RWPE2 (cell line): ENCODE data around the gene BFSP1.
A peak's percentile ranks its signal among the peaks of the same experiment; 100 is the strongest.

Experiments used
- ATAC-seq: fragments of 200-7000 bp; cut with Tn5 transposase; 3 replicates; pipeline ENCODE4 v1.9.1; 2021; ENCODE audit warnings: low read depth
- DNase-seq: peaks from one replicate; pipeline ENCODE4 v3.0.0-alpha.2; 2020; ENCODE audit warnings: low spot score
- H3K27ac ChIP-seq: fragments of 450-650 bp; 2 replicates; pipeline ENCODE4 v1.5.1; 2017; ENCODE audit warnings: mild to moderate bottlenecking; ENCODE audit not compliant: poor library complexity, severe bottlenecking
- H3K27me3 ChIP-seq: fragments of 250-450 bp; sonication (Bioruptor Pico); 2 replicates; pipeline ENCODE4 v1.5.1; 2021; ENCODE audit warnings: mild to moderate bottlenecking, moderate library complexity; ENCODE audit not compliant: insufficient read depth, poor library complexity, severe bottlenecking
- H3K36me3 ChIP-seq: fragments of 250-450 bp; sonication (Bioruptor Pico); 2 replicates; pipeline ENCODE4 v1.5.1; 2020; ENCODE audit warnings: low read depth, mild to moderate bottlenecking, moderate library complexity
- H3K4me1 ChIP-seq: fragments of 250-450 bp; sonication (Bioruptor Pico); 2 replicates; pipeline ENCODE4 v1.5.1; 2021; ENCODE audit warnings: mild to moderate bottlenecking, moderate library complexity; ENCODE audit not compliant: insufficient read depth, poor library complexity, severe bottlenecking
- H3K4me3 ChIP-seq: fragments of 250-450 bp; sonication (Bioruptor Pico); 2 replicates; pipeline ENCODE4 v1.5.1; 2021; ENCODE audit warnings: mild to moderate bottlenecking, moderate library complexity; ENCODE audit not compliant: severe bottlenecking
- H3K9me3 ChIP-seq: fragments of 250-450 bp; sonication (Bioruptor Pico); 2 replicates; pipeline ENCODE4 v1.5.1; 2021; ENCODE audit warnings: mild to moderate bottlenecking, moderate library complexity; ENCODE audit not compliant: severe bottlenecking
- CTCF ChIP-seq: fragments of 450-650 bp; IDR thresholded peaks from one replicate; pipeline ENCODE4 v1.5.1; 2017; ENCODE audit warnings: mild to moderate bottlenecking, moderate library complexity; ENCODE audit not compliant: poor library complexity, severe bottlenecking

Gene BFSP1

GRCh38 chr20:17461941-17462340 lies 69.2 kb downstream of the BFSP1 start:
- no peaks in the 10 kb centered on the region for H3K9me3 ChIP-seq
- TF ChIP-seq CTCF, result no peak
- H3K36me3 ChIP-seq, result no peaks in the 10 kb centered on the region
- no peak overlapping the region for H3K4me3 ChIP-seq
- no peak for DNase-seq
- H3K4me1 ChIP-seq, result no peaks in the 10 kb centered on the region
- no peak for ATAC-seq
- H3K27me3 ChIP-seq, result no peaks in the 10 kb centered on the region
- H3K27ac ChIP-seq, result no peak overlapping the region

GRCh38 chr20:17460119-17460518 lies 71.1 kb downstream of the BFSP1 start:
- Histone ChIP-seq H3K27me3 (no peaks in the 10 kb centered on the region), H3K4me3 (no peak overlapping the region), H3K36me3 (no peaks in the 10 kb centered on the region), H3K27ac (no peak overlapping the region), H3K9me3 (no peaks in the 10 kb centered on the region), H3K4me1 (no peaks in the 10 kb centered on the region)
- ATAC-seq (no peak), DNase-seq (no peak)
- no peak for TF ChIP-seq CTCF

- H3K27ac ChIP-seq, result no peak overlapping the region
- H3K4me3 ChIP-seq, result no peak overlapping the region
- DNase-seq (no peak), ATAC-seq (peak; percentile 17; the same call in 1 of the 3 replicates)
- H3K4me1 ChIP-seq, result no peaks in the 10 kb centered on the region
- no peak for TF ChIP-seq CTCF
- peaks cover under 1% of the 10 kb centered on the region for H3K27me3 ChIP-seq
- H3K9me3 ChIP-seq, result no peaks in the 10 kb centered on the region
- H3K36me3 ChIP-seq, result no peaks in the 10 kb centered on the region
Measured at GRCh38 chr20:17457588-17458190, 73.5 kb downstream of the BFSP1 start.

GRCh38 chr20:17457079-17457478 lies 74.1 kb downstream of the BFSP1 start:
- H3K4me1 ChIP-seq, result no peaks in the 10 kb centered on the region
- no peak for DNase-seq
- H3K4me3 ChIP-seq, result no peak overlapping the region
- no peak overlapping the region for H3K27ac ChIP-seq
- ATAC-seq, result no peak
- no peaks in the 10 kb centered on the region for H3K36me3 ChIP-seq
- H3K27me3 ChIP-seq, result peaks cover 7% of the 10 kb centered on the region
- no peak for TF ChIP-seq CTCF
- no peaks in the 10 kb centered on the region for H3K9me3 ChIP-seq

GRCh38 chr20:17456279-17456678 lies 74.9 kb downstream of the BFSP1 start:
- Histone ChIP-seq H3K36me3 (no peaks in the 10 kb centered on the region), H3K4me3 (no peak overlapping the region), H3K27ac (no peak overlapping the region), H3K9me3 (no peaks in the 10 kb centered on the region), H3K27me3 (peaks cover 7% of the 10 kb centered on the region), H3K4me1 (no peaks in the 10 kb centered on the region)
- DNase-seq (no peak), ATAC-seq (no peak)
- TF ChIP-seq CTCF, result no peak
